ENCODE data around the gene MIS12.

The MIS12 gene

GRCh38 chr17:5506307-5506706, 19.9 kb downstream of the MIS12 start:
- TF ChIP-seq CTCF (IDR thresholded peaks at IDR 0.05; ENCODE audit: extremely low read depth, insufficient read depth, missing control alignments), result no peak
- in situ Hi-C loops (cut with MboI; ENCODE audit: low pct_unique_long_range_greater_than_20kb, low sequenced_read_pairs, unreplicated experiment), result no loop called here
- no peak for DNase-seq (ENCODE audit: low spot score)

- no peak for DNase-seq (ENCODE audit: low spot score)
- TF ChIP-seq CTCF (IDR thresholded peaks at IDR 0.05; ENCODE audit: extremely low read depth, insufficient read depth, missing control alignments), result no peak
- in situ Hi-C loops (cut with MboI; ENCODE audit: low pct_unique_long_range_greater_than_20kb, low sequenced_read_pairs, unreplicated experiment), result no loop called here
Measured at GRCh38 chr17:5508810-5509209, 22.4 kb downstream of the MIS12 start.

- in situ Hi-C loops (cut with MboI; ENCODE audit: low pct_unique_long_range_greater_than_20kb, low sequenced_read_pairs, unreplicated experiment), result no loop called here
- TF ChIP-seq CTCF (IDR thresholded peaks at IDR 0.05; ENCODE audit: extremely low read depth, insufficient read depth, missing control alignments), result no peak
- no peak for DNase-seq (ENCODE audit: low spot score)
Measured at GRCh38 chr17:5509482-5509881, 23.1 kb downstream of the MIS12 start.

GRCh38 chr17:5510771-5511170, 24.4 kb downstream of the MIS12 start:
- no peak for TF ChIP-seq CTCF (IDR thresholded peaks at IDR 0.05; ENCODE audit: extremely low read depth, insufficient read depth, missing control alignments)
- no peak for DNase-seq (ENCODE audit: low spot score)

GRCh38 chr17:5511401-5512225, 25.2 kb downstream of the MIS12 start:
- TF ChIP-seq CTCF (IDR thresholded peaks at IDR 0.05; ENCODE audit: extremely low read depth, insufficient read depth, missing control alignments), result no peak
- in situ Hi-C loops (cut with MboI; ENCODE audit: low pct_unique_long_range_greater_than_20kb, low sequenced_read_pairs, unreplicated experiment), result no loop called here
- DNase-seq (ENCODE audit: low spot score), result no peak

More at GRCh38 chr17:5510771-5511170, 24.4 kb downstream of the MIS12 start:
- in situ Hi-C loops (cut with MboI; ENCODE audit: low pct_unique_long_range_greater_than_20kb, low sequenced_read_pairs, unreplicated experiment), result no loop called here

- no peak for DNase-seq (ENCODE audit: low spot score)
- in situ Hi-C loops (cut with MboI; ENCODE audit: low pct_unique_long_range_greater_than_20kb, low sequenced_read_pairs, unreplicated experiment), result no loop called here
Measured at GRCh38 chr17:5513628-5514027, 27.3 kb downstream of the MIS12 start.

More at GRCh38 chr17:5513628-5514027, 27.3 kb downstream of the MIS12 start:
- TF ChIP-seq CTCF (IDR thresholded peaks at IDR 0.05; ENCODE audit: extremely low read depth, insufficient read depth, missing control alignments), result no peak
